ENCODE measurements around the gene HECW1. TPM values are rescaled to one million over a fixed set of nuclear protein-coding genes. Genes with fewer than 3 reads are reported as not detected.
"Not testable (repeated sequence)": the region's sequence is repeated elsewhere in the genome, so short reads cannot be mapped to it uniquely, and the experiment has no call there.

The HECW1 gene
- total RNA-seq, 4 donors from 2014 or later: 1.2 to 3.9 (median 2.0) TPM

DNA sequence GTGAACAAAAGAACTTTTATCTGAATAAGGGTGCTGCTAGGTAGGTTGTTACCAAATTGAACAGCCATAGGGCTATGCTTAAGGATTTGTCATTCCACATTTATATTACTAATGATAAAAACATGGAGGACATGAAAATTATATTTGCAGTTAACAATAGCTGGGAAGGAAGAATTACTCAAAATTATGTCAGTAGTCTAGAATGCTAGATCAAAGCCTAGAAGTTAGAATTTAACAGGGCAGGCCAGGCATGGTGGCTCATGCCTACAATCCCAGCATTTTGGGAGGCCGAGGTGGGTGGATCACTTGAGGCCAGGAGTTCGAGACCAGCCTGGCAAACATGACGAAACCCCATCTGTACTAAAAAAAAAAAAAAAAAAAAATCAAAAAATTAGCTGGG lies 479.9 kb downstream of the HECW1 start:
- in situ Hi-C loops (cut with MboI; ENCODE audit: low sequenced_read_pairs in 4 of 4): loop anchor here in 1 of 4 donors (25.0 kb wide), 1 partner anchor 245 kb away; no protein-coding TSS in a partner anchor
- H3K27ac ChIP-seq: no peak overlapping the region
- no peaks in the 10 kb centered on the region for H3K9me3 ChIP-seq
- H3K4me1 ChIP-seq: peaks cover 3 to 7% of the 10 kb centered on the region in 2 donors
- ATAC-seq: no peak
- H3K27me3 ChIP-seq: no peaks in the 10 kb centered on the region
- no peak for TF ChIP-seq POLR2A (IDR thresholded peaks at IDR 0.05)
- intact Hi-C loops (cut with DNase I; ENCODE audit: low total_unique reads): no loop called here
- H3K36me3 ChIP-seq: peaks cover 0 to 13% of the 10 kb centered on the region in 2 donors
- no peak overlapping the region for H3K4me3 ChIP-seq
- no peak for DNase-seq

DNA sequence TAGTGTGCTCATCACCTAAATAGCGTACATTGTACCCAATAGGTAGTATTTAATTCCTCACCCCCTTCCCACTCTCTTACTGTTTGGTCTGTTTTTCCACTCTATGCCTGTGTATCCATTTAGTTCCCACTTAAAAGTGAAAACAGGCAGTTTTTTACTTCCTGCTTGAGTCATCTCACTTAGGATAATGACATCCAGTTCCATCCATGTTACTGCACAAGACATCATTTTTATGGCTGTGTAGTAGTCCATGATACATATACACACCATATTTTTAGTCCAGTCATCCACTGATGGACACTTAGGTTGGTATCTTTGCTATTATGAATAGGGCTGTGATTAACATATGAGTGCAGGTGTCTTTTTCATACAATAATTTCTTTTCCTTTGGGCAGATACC lies 480.6 kb downstream of the HECW1 start:
- Histone ChIP-seq H3K9me3 (no peaks in the 10 kb centered on the region), H3K36me3 (peaks cover 0 to 20% of the 10 kb centered on the region in 2 donors), H3K4me3 (no peak overlapping the region), H3K27ac (no peak overlapping the region), H3K27me3 (no peaks in the 10 kb centered on the region), H3K4me1 (peaks cover 3 to 7% of the 10 kb centered on the region in 2 donors)
- no peak for TF ChIP-seq POLR2A (IDR thresholded peaks at IDR 0.05)
- TF ChIP-seq, protein P1, sequence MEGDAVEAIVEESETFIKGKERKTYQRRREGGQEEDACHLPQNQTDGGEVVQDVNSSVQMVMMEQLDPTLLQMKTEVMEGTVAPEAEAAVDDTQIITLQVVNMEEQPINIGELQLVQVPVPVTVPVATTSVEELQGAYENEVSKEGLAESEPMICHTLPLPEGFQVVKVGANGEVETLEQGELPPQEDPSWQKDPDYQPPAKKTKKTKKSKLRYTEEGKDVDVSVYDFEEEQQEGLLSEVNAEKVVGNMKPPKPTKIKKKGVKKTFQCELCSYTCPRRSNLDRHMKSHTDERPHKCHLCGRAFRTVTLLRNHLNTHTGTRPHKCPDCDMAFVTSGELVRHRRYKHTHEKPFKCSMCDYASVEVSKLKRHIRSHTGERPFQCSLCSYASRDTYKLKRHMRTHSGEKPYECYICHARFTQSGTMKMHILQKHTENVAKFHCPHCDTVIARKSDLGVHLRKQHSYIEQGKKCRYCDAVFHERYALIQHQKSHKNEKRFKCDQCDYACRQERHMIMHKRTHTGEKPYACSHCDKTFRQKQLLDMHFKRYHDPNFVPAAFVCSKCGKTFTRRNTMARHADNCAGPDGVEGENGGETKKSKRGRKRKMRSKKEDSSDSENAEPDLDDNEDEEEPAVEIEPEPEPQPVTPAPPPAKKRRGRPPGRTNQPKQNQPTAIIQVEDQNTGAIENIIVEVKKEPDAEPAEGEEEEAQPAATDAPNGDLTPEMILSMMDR (IDR thresholded peaks at IDR 0.05 in 4 of 5, conservative IDR thresholded peaks at IDR 0.05 in 1 of 5): no peak
- ATAC-seq (no peak), DNase-seq (no peak)
- in situ Hi-C loops (cut with MboI; ENCODE audit: low sequenced_read_pairs in 4 of 4) (loop anchor here in 1 of 4 donors (25.0 kb wide), 1 partner anchor 244 kb away; no protein-coding TSS in a partner anchor), intact Hi-C loops (cut with DNase I; ENCODE audit: low total_unique reads) (no loop called here)

DNA sequence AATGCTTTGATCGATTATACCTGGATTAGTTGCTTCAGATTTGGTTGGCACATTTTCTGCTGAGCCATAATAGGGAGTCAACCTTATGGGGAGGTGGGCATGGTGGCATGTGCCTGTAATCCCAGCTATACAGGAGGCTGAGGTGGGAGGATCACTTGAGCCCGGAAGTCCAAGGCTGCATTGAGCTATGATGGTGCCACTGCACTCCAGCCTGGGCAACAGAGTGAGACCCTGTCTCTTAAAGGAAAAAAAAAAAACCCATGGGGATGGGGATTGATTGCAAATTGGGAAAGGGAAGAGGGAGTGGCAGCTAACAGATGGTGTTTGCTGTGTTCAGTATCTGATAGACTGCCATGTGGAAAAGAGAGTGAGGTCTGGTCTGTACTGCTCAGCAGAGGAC lies 481.6 kb downstream of the HECW1 start:
- no peak overlapping the region for H3K4me3 ChIP-seq
- in situ Hi-C loops (cut with MboI; ENCODE audit: low sequenced_read_pairs in 4 of 4) (loop anchor here in 1 of 4 donors (25.0 kb wide), 1 partner anchor 243 kb away; no protein-coding TSS in a partner anchor), intact Hi-C loops (cut with DNase I; ENCODE audit: low total_unique reads) (no loop called here)
- no peaks in the 10 kb centered on the region for H3K27me3 ChIP-seq
- H3K9me3 ChIP-seq: no peaks in the 10 kb centered on the region
- TF ChIP-seq, protein P1 (IDR thresholded peaks at IDR 0.05 in 4 of 5, conservative IDR thresholded peaks at IDR 0.05 in 1 of 5): no peak
- no peak for TF ChIP-seq POLR2A (IDR thresholded peaks at IDR 0.05)
- DNase-seq: no peak
- ATAC-seq: no peak
- no peak overlapping the region for H3K27ac ChIP-seq
- H3K4me1 ChIP-seq: peaks cover 3 to 7% of the 10 kb centered on the region in 2 donors
- H3K36me3 ChIP-seq: peaks cover 0 to 29% of the 10 kb centered on the region in 2 donors

DNA sequence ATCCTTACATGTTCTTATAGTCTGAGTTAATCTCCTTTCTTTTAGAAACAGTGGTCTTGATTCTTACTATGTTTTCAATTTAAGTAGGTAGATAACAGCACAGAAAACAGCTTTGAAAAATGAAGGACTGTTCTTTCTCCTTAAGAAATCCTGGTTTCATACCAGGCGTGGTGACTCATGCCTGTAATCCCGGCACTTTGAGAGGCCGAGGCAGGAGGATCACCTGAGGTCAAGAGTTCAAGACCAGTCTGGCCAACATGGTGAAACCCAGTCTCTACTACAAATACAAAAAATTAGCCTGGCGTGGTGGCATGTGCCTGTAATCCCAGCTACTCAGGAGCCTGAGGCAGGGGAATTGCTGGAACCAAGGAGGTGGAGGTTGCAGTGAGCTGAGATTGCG lies 484.0 kb downstream of the HECW1 start:
- DNase-seq; H3K4me3 ChIP-seq; ATAC-seq; intact Hi-C loops (cut with DNase I; ENCODE audit: low total_unique reads); H3K27ac ChIP-seq; H3K27me3 ChIP-seq; H3K9me3 ChIP-seq; H3K4me1 ChIP-seq: not testable (repeated sequence)
- peaks cover 0 to 38% of the 10 kb centered on the region in 2 donors for H3K36me3 ChIP-seq
- in situ Hi-C loops (cut with MboI; ENCODE audit: low sequenced_read_pairs in 4 of 4): loop anchor here in 1 of 4 donors (25.0 kb wide), 1 partner anchor 241 kb away; no protein-coding TSS in a partner anchor

DNA sequence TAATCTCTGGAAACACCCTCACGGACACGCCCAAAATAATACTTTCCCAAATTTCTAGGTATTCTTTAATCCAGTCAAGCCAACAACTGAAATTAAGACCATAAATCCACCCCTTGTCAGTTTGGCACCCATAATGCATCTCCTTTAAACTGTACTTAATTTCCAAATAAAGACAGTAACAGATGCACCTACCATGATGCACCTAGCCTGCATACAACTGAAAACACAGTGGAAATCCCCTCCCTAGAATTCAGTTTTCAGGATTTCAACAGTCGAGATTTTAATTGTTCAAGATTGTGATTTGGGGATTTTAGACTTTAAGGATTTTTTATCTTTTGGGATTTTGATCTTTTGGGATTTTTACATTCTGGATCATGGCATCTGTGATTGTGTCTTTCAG lies 487.6 kb downstream of the HECW1 start:
- Histone ChIP-seq H3K9me3 (no peaks in the 10 kb centered on the region), H3K27me3 (no peaks in the 10 kb centered on the region), H3K36me3 (peaks cover 0 to 41% of the 10 kb centered on the region in 2 donors), H3K4me3 (no peak overlapping the region), H3K27ac (no peak overlapping the region), H3K4me1 (no peaks in the 10 kb centered on the region)
- TF ChIP-seq POLR2A (IDR thresholded peaks at IDR 0.05): no peak
- TF ChIP-seq, protein P1 (IDR thresholded peaks at IDR 0.05 in 4 of 5, conservative IDR thresholded peaks at IDR 0.05 in 1 of 5): no peak
- in situ Hi-C loops (cut with MboI; ENCODE audit: low sequenced_read_pairs in 4 of 4) (no loop called here), intact Hi-C loops (cut with DNase I; ENCODE audit: low total_unique reads) (no loop called here)
- ATAC-seq: no peak
- no peak for DNase-seq

DNA sequence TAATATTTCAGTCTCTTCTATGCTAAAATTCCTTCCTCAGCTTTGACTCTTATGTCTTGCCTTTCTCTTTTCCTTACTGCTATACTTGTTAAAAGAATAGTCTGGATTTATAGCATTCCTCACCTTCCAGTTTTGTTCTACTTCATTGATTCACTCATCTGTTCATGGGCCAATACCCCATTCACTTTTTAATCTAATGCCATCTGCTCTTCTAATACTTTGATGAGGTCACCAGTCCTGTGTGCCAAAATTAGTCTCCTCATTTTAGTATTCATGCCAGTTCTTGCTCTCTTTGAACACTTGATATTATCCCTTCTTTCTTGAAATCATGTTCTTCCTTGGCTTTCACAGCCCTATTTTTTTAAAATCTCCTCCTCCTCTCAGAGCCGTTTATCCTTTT lies 489.8 kb downstream of the HECW1 start:
- Histone ChIP-seq H3K4me1 (no peaks in the 10 kb centered on the region), H3K9me3 (no peaks in the 10 kb centered on the region), H3K4me3 (no peak overlapping the region), H3K36me3 (peaks cover 0 to 29% of the 10 kb centered on the region in 2 donors), H3K27me3 (no peaks in the 10 kb centered on the region), H3K27ac (no peak overlapping the region)
- no peak for ATAC-seq
- intact Hi-C loops (cut with DNase I; ENCODE audit: low total_unique reads): no loop called here
- DNase-seq: no peak
- in situ Hi-C loops (cut with MboI; ENCODE audit: low sequenced_read_pairs in 4 of 4): no loop called here
- TF ChIP-seq, protein P1 (IDR thresholded peaks at IDR 0.05 in 4 of 5, conservative IDR thresholded peaks at IDR 0.05 in 1 of 5): no peak
- TF ChIP-seq POLR2A (IDR thresholded peaks at IDR 0.05): no peak
